ENCODE data around the gene CACNA1G.
A peak's percentile ranks its signal among the peaks of the same experiment; 100 is the strongest.

CACNA1G gene

GRCh38 chr17:50549256-50549941 is 11.1 kb upstream of the CACNA1G start:
- DNase-seq = no peak

- no peak for DNase-seq
Measured at GRCh38 chr17:50549969-50550368, 10.5 kb upstream of the CACNA1G start.

- no peak for DNase-seq
Measured at GRCh38 chr17:50550661-50551432, 9.7 kb upstream of the CACNA1G start.

GRCh38 chr17:50551433-50551815 is 9.1 kb upstream of the CACNA1G start:
- no peak for DNase-seq

- DNase-seq = no peak
Measured at GRCh38 chr17:50551884-50552283, 8.6 kb upstream of the CACNA1G start.

- no peak for DNase-seq
Measured at GRCh38 chr17:50554201-50554600, 6.3 kb upstream of the CACNA1G start.

- DNase-seq = no peak
Measured at GRCh38 chr17:50556803-50557202, 3.7 kb upstream of the CACNA1G start.

- no peak for DNase-seq
Measured at GRCh38 chr17:50557630-50558029, 2.9 kb upstream of the CACNA1G start.

- no peak for DNase-seq
Measured at GRCh38 chr17:50558091-50558490, 2.4 kb upstream of the CACNA1G start.

GRCh38 chr17:50558581-50558940 is 2.0 kb upstream of the CACNA1G start:
- no peak for DNase-seq

GRCh38 chr17:50558941-50559614 is 1.4 kb upstream of the CACNA1G start:
- no peak for DNase-seq

GRCh38 chr17:50559674-50560184 is 786 bp upstream of the CACNA1G start:
- peak; percentile 60 for DNase-seq

- no peak for DNase-seq
Measured at GRCh38 chr17:50560931-50561745, 623 bp downstream of the CACNA1G start.

- no peak for DNase-seq
Measured at GRCh38 chr17:50561746-50562141, 1.2 kb downstream of the CACNA1G start.

GRCh38 chr17:50562242-50563091 is 2.0 kb downstream of the CACNA1G start:
- DNase-seq = no peak

GRCh38 chr17:50563092-50563511 is 2.6 kb downstream of the CACNA1G start:
- no peak for DNase-seq

- no peak for DNase-seq
Measured at GRCh38 chr17:50564916-50565315, 4.4 kb downstream of the CACNA1G start.

GRCh38 chr17:50565402-50566350 is 5.2 kb downstream of the CACNA1G start:
- DNase-seq = no peak

- no peak for DNase-seq
Measured at GRCh38 chr17:50566886-50567285, 6.4 kb downstream of the CACNA1G start.

GRCh38 chr17:50568659-50569058 is 8.1 kb downstream of the CACNA1G start:
- no peak for DNase-seq

- DNase-seq = no peak
Measured at GRCh38 chr17:50569592-50569991, 9.1 kb downstream of the CACNA1G start.
